H9 (cell line): ENCODE measurements around the gene SYT7. TPM values are rescaled to one million over a fixed set of nuclear protein-coding genes. Genes with fewer than 3 reads are reported as not detected.

Experiments
- DNase-seq: peaks from one replicate; pipeline ENCODE4 v3.0.0-alpha.2; 2017
- H2AFZ ChIP-seq: one replicate; pipeline ENCODE4 v1.6.1; 2013; ENCODE audit warnings: mild to moderate bottlenecking, low read length, control low read depth, moderate library complexity
- H2AK5ac ChIP-seq: 2 replicates; pipeline ENCODE4 v1.6.1; 2013; ENCODE audit warnings: low read length, control low read depth, mixed read lengths; ENCODE audit not compliant: insufficient read length
- H2BK120ac ChIP-seq: one replicate; pipeline ENCODE4 v1.6.1; 2013; ENCODE audit warnings: low read depth, mild to moderate bottlenecking, low read length, control low read depth, inconsistent platforms; ENCODE audit not compliant: poor library complexity, severe bottlenecking
- H2BK12ac ChIP-seq: 2 replicates; pipeline ENCODE4 v1.6.1; 2013; ENCODE audit warnings: low read length, control low read depth, mixed read lengths, low read depth; ENCODE audit not compliant: insufficient read length
- H2BK15ac ChIP-seq: 2 replicates; pipeline ENCODE4 v1.6.1; 2013; ENCODE audit warnings: low read depth, low read length, control low read depth
- H2BK20ac ChIP-seq: one replicate; pipeline ENCODE4 v1.6.1; 2013; ENCODE audit warnings: low read depth, mild to moderate bottlenecking, low read length, control low read depth, inconsistent platforms; ENCODE audit not compliant: poor library complexity, severe bottlenecking
- H2BK5ac ChIP-seq: 2 replicates; pipeline ENCODE4 v1.6.1; 2013; ENCODE audit warnings: low read length, control low read depth, mixed read lengths; ENCODE audit not compliant: insufficient read length
- H3K14ac ChIP-seq: 2 replicates; pipeline ENCODE4 v1.6.1; 2013; ENCODE audit warnings: low read length, control low read depth; ENCODE audit not compliant: insufficient read depth
- H3K18ac ChIP-seq: 2 replicates; pipeline ENCODE4 v1.6.1; 2013; ENCODE audit warnings: low read depth, mild to moderate bottlenecking, mixed read lengths, low read length, control low read depth; ENCODE audit not compliant: insufficient read length
- H3K23ac ChIP-seq: 2 replicates; pipeline ENCODE4 v1.6.1; 2013; ENCODE audit warnings: low read length, control low read depth, mixed read lengths, low read depth; ENCODE audit not compliant: insufficient read length
- H3K23me2 ChIP-seq: 2 replicates; pipeline ENCODE4 v1.6.1; 2013; ENCODE audit warnings: low read depth, mild to moderate bottlenecking, mixed read lengths, low read length, control low read depth; ENCODE audit not compliant: insufficient read length, poor library complexity, severe bottlenecking
- H3K27ac ChIP-seq: 2 replicates; pipeline ENCODE4 v1.5.1; 2013; ENCODE audit warnings: low read length, control low read depth, mixed read lengths, low read depth; ENCODE audit not compliant: insufficient read length
- H3K27me3 ChIP-seq: 2 replicates; pipeline ENCODE4 v1.6.1; 2013; ENCODE audit warnings: low read length, control low read depth, inconsistent platforms; ENCODE audit not compliant: insufficient read depth
- H3K4ac ChIP-seq: 2 replicates; pipeline ENCODE4 v1.6.1; 2013; ENCODE audit warnings: low read depth, mild to moderate bottlenecking, control low read depth, inconsistent platforms, low read length, moderate library complexity
- H3K4me1 ChIP-seq: 2 replicates; pipeline ENCODE4 v1.6.1; 2013; ENCODE audit warnings: low read length, control low read depth, inconsistent platforms; ENCODE audit not compliant: insufficient read depth
- H3K4me2 ChIP-seq: 2 replicates; pipeline ENCODE4 v1.6.1; 2013; ENCODE audit warnings: low read length, control low read depth, mixed read lengths; ENCODE audit not compliant: insufficient read length, insufficient read depth
- H3K56ac ChIP-seq: 2 replicates; pipeline ENCODE4 v1.6.1; 2013; ENCODE audit warnings: low read depth, mild to moderate bottlenecking, mixed read lengths, low read length, control low read depth; ENCODE audit not compliant: insufficient read length
- H3K79me1 ChIP-seq: 2 replicates; pipeline ENCODE4 v1.6.1; 2013; ENCODE audit warnings: low read depth, mild to moderate bottlenecking, moderate library complexity, low read length, control low read depth, inconsistent platforms; ENCODE audit not compliant: insufficient read depth, poor library complexity, severe bottlenecking
- H3K79me2 ChIP-seq: 2 replicates; pipeline ENCODE4 v1.6.1; 2013; ENCODE audit warnings: low read length, control low read depth, inconsistent platforms; ENCODE audit not compliant: insufficient read depth
- H3K9ac ChIP-seq: 2 replicates; pipeline ENCODE4 v1.6.1; 2013; ENCODE audit warnings: low read length, control low read depth, mixed read lengths; ENCODE audit not compliant: insufficient read length; ENCODE audit errors: extremely low read depth
- H3K9me3 ChIP-seq: one replicate; pipeline ENCODE4 v1.6.1; 2013; ENCODE audit warnings: low read depth, low read length, inconsistent platforms; ENCODE audit not compliant: control insufficient read depth
- H3T11ph ChIP-seq: one replicate; pipeline ENCODE4 v1.6.1; 2013; ENCODE audit warnings: mild to moderate bottlenecking, low read length, control low read depth, inconsistent platforms
- H4K20me1 ChIP-seq: one replicate; pipeline ENCODE4 v1.6.1; 2013; ENCODE audit not compliant: control insufficient read depth, insufficient read length, insufficient read depth
- H4K5ac ChIP-seq: 2 replicates; pipeline ENCODE4 v1.6.1; 2013; ENCODE audit warnings: low read depth, mild to moderate bottlenecking, mixed read lengths, low read length, control low read depth; ENCODE audit not compliant: insufficient read length
- H4K8ac ChIP-seq: replicated peaks from 2 replicates; pipeline ENCODE4 v1.6.1; 2013; ENCODE audit warnings: low read length, control low read depth, mixed read lengths, low read depth; ENCODE audit not compliant: insufficient read length
- H4K91ac ChIP-seq: 2 replicates; pipeline ENCODE4 v1.6.1; 2013; ENCODE audit warnings: low read depth, mild to moderate bottlenecking, moderate library complexity, mixed read lengths, low read length, control low read depth; ENCODE audit not compliant: insufficient read length
- H3K27ac Mint-ChIP-seq, 3 experiments: 2 replicates in 2 of 3; 3 replicates in 1 of 3; pipeline ENCODE4 v1.8.0; 2020 to 2021; ENCODE audit warnings: mixed read lengths in 3 of 3, mild to moderate bottlenecking in 1 of 3, moderate library complexity in 1 of 3
- H3K27me3 Mint-ChIP-seq: 2 replicates; pipeline ENCODE4 v1.8.0; 2021; ENCODE audit warnings: low read depth, mild to moderate bottlenecking, moderate library complexity, mixed read lengths
- H3K36me3 Mint-ChIP-seq, 3 experiments: 2 replicates in 2 of 3; 3 replicates in 1 of 3; pipeline ENCODE4 v1.8.0; 2020 to 2021; ENCODE audit warnings: low read depth in 3 of 3, mixed read lengths in 3 of 3; ENCODE audit not compliant: insufficient read depth in 1 of 3
- H3K4me1 Mint-ChIP-seq, 2 experiments: 2 replicates each; pipeline ENCODE4 v1.8.0; 2020; ENCODE audit warnings: mixed read lengths in 2 of 2
- H3K4me3 Mint-ChIP-seq, 2 experiments: 2 replicates in 1 of 2; 3 replicates in 1 of 2; pipeline ENCODE4 v1.8.0; 2020 to 2021; ENCODE audit warnings: mild to moderate bottlenecking in 2 of 2, mixed read lengths in 2 of 2, moderate library complexity in 1 of 2
- H3K9me3 Mint-ChIP-seq, 2 experiments: 2 replicates in 1 of 2; 3 replicates in 1 of 2; pipeline ENCODE4 v1.8.0; 2020; ENCODE audit warnings: mild to moderate bottlenecking in 2 of 2, mixed read lengths in 2 of 2, moderate library complexity in 1 of 2
- CTCF ChIP-seq: fragments of 200-600 bp; sonication (generic); conservative IDR thresholded peaks from 3 replicates; pipeline ENCODE4 v1.8.0; 2021; ENCODE audit warnings: antibody characterized with exemption, mild to moderate bottlenecking
- WGBS: extraction: QIAGEN DNeasy Blood & Tissue Kit; methylation state at CpG from one replicate; pipeline ENCODE4 v1.1.7; 2013; ENCODE audit warnings: missing lambda C conversion rate, low lambda C conversion rate, mixed read lengths; ENCODE audit not compliant: insufficient read length; ENCODE audit errors: extremely low coverage; 5-methylcytosine and 5-hydroxymethylcytosine counted together
- total RNA-seq: library from RNA; stranded (reverse); gene quantifications from 2 replicates; pipeline ENCODE4 v1.2.1, GENCODE V29; 2021

SYT7 gene
- total RNA-seq, 1 experiment from 2014 or later = 8.8 TPM

GRCh38 chr11:61510974-61511373, 69.9 kb downstream of the SYT7 start:
- Histone ChIP-seq H4K91ac (no peak overlapping the region), H3K9ac (no peak overlapping the region), H3K4me1 (peaks cover 17% of the 10 kb centered on the region), H3K23ac (no peak overlapping the region), H4K5ac (no peak overlapping the region), H2BK15ac (no peak overlapping the region), H3K27ac (no peak overlapping the region), H3K14ac (no peak overlapping the region), H2BK20ac (no peak overlapping the region), H3K27me3 (peaks cover 18% of the 10 kb centered on the region), H4K20me1 (no peaks in the 10 kb centered on the region), H3T11ph (no peak overlapping the region), H2AK5ac (no peak overlapping the region), H2BK5ac (no peak overlapping the region), H2BK12ac (no peak overlapping the region), H3K4ac (no peak overlapping the region), H3K18ac (no peak overlapping the region), H3K9me3 (no peaks in the 10 kb centered on the region), H3K79me1 (no peaks in the 10 kb centered on the region), H2BK120ac (no peak overlapping the region), H4K8ac (no peak overlapping the region), H3K23me2 (no peaks in the 10 kb centered on the region), H2AFZ (no peak overlapping the region), H3K79me2 (no peaks in the 10 kb centered on the region), H3K4me2 (no peak overlapping the region), H3K56ac (no peak overlapping the region)
- Mint-ChIP-seq H3K36me3 (no peaks in the 10 kb centered on the region; a peak in 1 of 7 replicates), H3K27ac (no peak overlapping the region), H3K9me3 (no peaks in the 10 kb centered on the region; a peak in 1 of 5 replicates), H3K27me3 (peaks cover 63% of the 10 kb centered on the region), H3K4me3 (peak overlapping the region in 1 of 2 experiments; percentile 18; a peak in 2 of 5 replicates), H3K4me1 (peaks cover 45 to 54% of the 10 kb centered on the region in 2 experiments)
- TF ChIP-seq CTCF = no peak
- WGBS = no CpG with 5 or more reads among the region's 14 CpGs
- DNase-seq = no peak
